ACC112 (cell line): Measurements from ENCODE around the gene SUPT20H.
A peak's percentile ranks its signal among the peaks of the same experiment; 100 is the strongest.

Experiments used
- H2AFZ ChIP-seq: fragments of 200-600 bp; sonication (generic); one replicate; pipeline ENCODE4 v1.6.0; 2017; ENCODE audit warnings: antibody characterized with exemption, low read length; ENCODE audit not compliant: unreplicated experiment
- H3K27ac ChIP-seq: fragments of 200-600 bp; sonication (generic); 2 replicates; pipeline ENCODE4 v1.5.1; 2014; ENCODE audit warnings: low read depth, mild to moderate bottlenecking, antibody characterized with exemption, low read length, moderate library complexity
- H3K27me3 ChIP-seq: fragments of 200-600 bp; sonication (generic); 2 replicates; pipeline ENCODE4 v1.6.1; 2014; ENCODE audit warnings: mild to moderate bottlenecking, antibody characterized with exemption, low read length, moderate library complexity, mixed read lengths; ENCODE audit not compliant: insufficient read depth
- H3K36me3 ChIP-seq: fragments of 200-600 bp; sonication (generic); 2 replicates; pipeline ENCODE4 v1.6.1; 2016; ENCODE audit warnings: mild to moderate bottlenecking, antibody characterized with exemption, low read length, moderate library complexity, mixed read lengths; ENCODE audit not compliant: insufficient read depth
- H3K4me1 ChIP-seq: fragments of 200-600 bp; sonication (generic); one replicate; pipeline ENCODE4 v1.6.1; 2016; ENCODE audit warnings: low read length, mixed read lengths; ENCODE audit not compliant: insufficient read depth, unreplicated experiment, control insufficient read depth
- H3K4me3 ChIP-seq: fragments of 200-600 bp; sonication (generic); 2 replicates; pipeline ENCODE4 v1.5.1; 2014; ENCODE audit warnings: mild to moderate bottlenecking, low read depth, low read length
- H3K79me2 ChIP-seq: fragments of 200-600 bp; sonication (generic); one replicate; pipeline ENCODE4 v1.6.0; 2016; ENCODE audit warnings: low read length; ENCODE audit not compliant: control insufficient read depth, unreplicated experiment, insufficient read depth

Gene SUPT20H

GRCh38 chr13:37058910-37059847 lies at the start of gene SUPT20H:
SUPT20H (minus strand) TSS chr13:37059688; CDS start chr13:37051490, 8,198 bp downstream.
- Histone ChIP-seq H3K36me3 (peaks cover 4% of the 10 kb centered on the region; the same call in 1 of the 2 replicates), H3K4me3 (peak within 1 kb of the TSS; percentile 89), H3K79me2 (peaks cover 32% of the 10 kb centered on the region), H2AFZ (peak within 1 kb of the TSS; percentile 99), H3K27me3 (no peaks in the 10 kb centered on the region), H3K4me1 (peaks cover 6% of the 10 kb centered on the region), H3K27ac (peak within 1 kb of the TSS; percentile 65)

- Histone ChIP-seq H3K27ac (no peak overlapping the region), H3K36me3 (no peaks in the 10 kb centered on the region), H2AFZ (no peak overlapping the region), H3K27me3 (no peaks in the 10 kb centered on the region), H3K4me1 (no peaks in the 10 kb centered on the region), H3K4me3 (no peak overlapping the region), H3K79me2 (no peaks in the 10 kb centered on the region)
Observed at GRCh38 chr13:37109051-37109678, 49.7 kb upstream of the SUPT20H start.

- Histone ChIP-seq H3K4me1 (no peaks in the 10 kb centered on the region), H3K36me3 (no peaks in the 10 kb centered on the region), H2AFZ (no peak overlapping the region), H3K27ac (no peak overlapping the region), H3K79me2 (no peaks in the 10 kb centered on the region), H3K27me3 (no peaks in the 10 kb centered on the region), H3K4me3 (no peak overlapping the region)
Observed at GRCh38 chr13:37107868-37108267, 48.4 kb upstream of the SUPT20H start.

- Histone ChIP-seq H3K27me3 (no peaks in the 10 kb centered on the region), H3K36me3 (no peaks in the 10 kb centered on the region), H3K79me2 (no peaks in the 10 kb centered on the region), H3K4me3 (no peak overlapping the region), H3K27ac (no peak overlapping the region), H3K4me1 (no peaks in the 10 kb centered on the region), H2AFZ (no peak overlapping the region)
Observed at GRCh38 chr13:37107456-37107855, 48.0 kb upstream of the SUPT20H start.

GRCh38 chr13:37106642-37107041 lies 47.2 kb upstream of the SUPT20H start:
- Histone ChIP-seq H3K79me2 (no peaks in the 10 kb centered on the region), H2AFZ (no peak overlapping the region), H3K4me1 (no peaks in the 10 kb centered on the region), H3K27me3 (no peaks in the 10 kb centered on the region), H3K27ac (no peak overlapping the region), H3K36me3 (no peaks in the 10 kb centered on the region), H3K4me3 (no peak overlapping the region)

GRCh38 chr13:37105251-37105714 lies 45.8 kb upstream of the SUPT20H start, which contains the start of gene CSNK1A1L:
CSNK1A1L (minus strand) TSS chr13:37105664; CDS start chr13:37105256, 408 bp downstream.
- Histone ChIP-seq H2AFZ (no peak within 1 kb of the TSS), H3K4me3 (no peak within 1 kb of the TSS), H3K36me3 (no peaks in the 10 kb centered on the region), H3K4me1 (no peaks in the 10 kb centered on the region), H3K27ac (no peak within 1 kb of the TSS), H3K79me2 (no peaks in the 10 kb centered on the region), H3K27me3 (no peaks in the 10 kb centered on the region)

- Histone ChIP-seq H3K27me3 (no peaks in the 10 kb centered on the region), H3K79me2 (no peaks in the 10 kb centered on the region), H3K27ac (no peak overlapping the region)
Observed at GRCh38 chr13:37102896-37103295, 43.4 kb upstream of the SUPT20H start.

GRCh38 chr13:37101201-37101600 lies 41.7 kb upstream of the SUPT20H start:
- H3K36me3 ChIP-seq, result no peaks in the 10 kb centered on the region
- H3K4me3 ChIP-seq, result no peak overlapping the region
- H3K27ac ChIP-seq, result no peak overlapping the region
- no peaks in the 10 kb centered on the region for H3K79me2 ChIP-seq
- H2AFZ ChIP-seq, result no peak overlapping the region
- no peaks in the 10 kb centered on the region for H3K4me1 ChIP-seq
- no peaks in the 10 kb centered on the region for H3K27me3 ChIP-seq

More at GRCh38 chr13:37102896-37103295, 43.4 kb upstream of the SUPT20H start:
- no peak overlapping the region for H2AFZ ChIP-seq
- H3K4me1 ChIP-seq, result no peaks in the 10 kb centered on the region
- no peak overlapping the region for H3K4me3 ChIP-seq
- H3K36me3 ChIP-seq, result no peaks in the 10 kb centered on the region

- H3K4me1 ChIP-seq, result no peaks in the 10 kb centered on the region
- no peak overlapping the region for H3K27ac ChIP-seq
- H3K79me2 ChIP-seq, result no peaks in the 10 kb centered on the region
- no peak overlapping the region for H3K4me3 ChIP-seq
- H3K27me3 ChIP-seq, result no peaks in the 10 kb centered on the region
- no peak overlapping the region for H2AFZ ChIP-seq
- no peaks in the 10 kb centered on the region for H3K36me3 ChIP-seq
Observed at GRCh38 chr13:37100731-37101130, 41.2 kb upstream of the SUPT20H start.

- no peaks in the 10 kb centered on the region for H3K79me2 ChIP-seq
- no peak overlapping the region for H3K27ac ChIP-seq
- no peaks in the 10 kb centered on the region for H3K36me3 ChIP-seq
- no peak overlapping the region for H3K4me3 ChIP-seq
- H3K4me1 ChIP-seq, result no peaks in the 10 kb centered on the region
- no peaks in the 10 kb centered on the region for H3K27me3 ChIP-seq
- H2AFZ ChIP-seq, result no peak overlapping the region
Observed at GRCh38 chr13:37097076-37097475, 37.6 kb upstream of the SUPT20H start.
